Measurements from ENCODE around the gene ZNF354C. TPM values are rescaled to one million over a fixed set of nuclear protein-coding genes. Genes with fewer than 3 reads are reported as not detected.

The ZNF354C gene
- total RNA-seq, 1 donor from 2014 or later: 11.4 TPM

GRCh38 chr5:179131321-179131835 lies 71.2 kb downstream of the ZNF354C start:
- DNase-seq: no peak
- Mint-ChIP-seq H3K27me3 (ENCODE audit: unreplicated experiment) (peaks cover 9% of the 10 kb centered on the region), H3K4me1 (ENCODE audit: low read depth, unreplicated experiment) (peaks cover 2% of the 10 kb centered on the region), H3K36me3 (ENCODE audit: unreplicated experiment) (peaks cover 4% of the 10 kb centered on the region), H3K27ac (ENCODE audit: unreplicated experiment) (no peak overlapping the region), H3K4me3 (ENCODE audit: unreplicated experiment) (no peak overlapping the region), H3K9me3 (ENCODE audit: unreplicated experiment) (peaks cover 9% of the 10 kb centered on the region)
- TF ChIP-seq, protein P1, sequence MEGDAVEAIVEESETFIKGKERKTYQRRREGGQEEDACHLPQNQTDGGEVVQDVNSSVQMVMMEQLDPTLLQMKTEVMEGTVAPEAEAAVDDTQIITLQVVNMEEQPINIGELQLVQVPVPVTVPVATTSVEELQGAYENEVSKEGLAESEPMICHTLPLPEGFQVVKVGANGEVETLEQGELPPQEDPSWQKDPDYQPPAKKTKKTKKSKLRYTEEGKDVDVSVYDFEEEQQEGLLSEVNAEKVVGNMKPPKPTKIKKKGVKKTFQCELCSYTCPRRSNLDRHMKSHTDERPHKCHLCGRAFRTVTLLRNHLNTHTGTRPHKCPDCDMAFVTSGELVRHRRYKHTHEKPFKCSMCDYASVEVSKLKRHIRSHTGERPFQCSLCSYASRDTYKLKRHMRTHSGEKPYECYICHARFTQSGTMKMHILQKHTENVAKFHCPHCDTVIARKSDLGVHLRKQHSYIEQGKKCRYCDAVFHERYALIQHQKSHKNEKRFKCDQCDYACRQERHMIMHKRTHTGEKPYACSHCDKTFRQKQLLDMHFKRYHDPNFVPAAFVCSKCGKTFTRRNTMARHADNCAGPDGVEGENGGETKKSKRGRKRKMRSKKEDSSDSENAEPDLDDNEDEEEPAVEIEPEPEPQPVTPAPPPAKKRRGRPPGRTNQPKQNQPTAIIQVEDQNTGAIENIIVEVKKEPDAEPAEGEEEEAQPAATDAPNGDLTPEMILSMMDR (IDR thresholded peaks at IDR 0.05; ENCODE audit: partially characterized antibody, unreplicated experiment): no peak

GRCh38 chr5:179131886-179132585 lies 71.9 kb downstream of the ZNF354C start:
- H3K4me3 Mint-ChIP-seq (ENCODE audit: unreplicated experiment): no peak overlapping the region
- H3K27me3 Mint-ChIP-seq (ENCODE audit: unreplicated experiment): peaks cover 10% of the 10 kb centered on the region
- peaks cover 4% of the 10 kb centered on the region for H3K36me3 Mint-ChIP-seq (ENCODE audit: unreplicated experiment)
- no peak overlapping the region for H3K27ac Mint-ChIP-seq (ENCODE audit: unreplicated experiment)
- TF ChIP-seq, protein P1 (IDR thresholded peaks at IDR 0.05; ENCODE audit: partially characterized antibody, unreplicated experiment): no peak
- H3K9me3 Mint-ChIP-seq (ENCODE audit: unreplicated experiment): peaks cover 9% of the 10 kb centered on the region
- H3K4me1 Mint-ChIP-seq (ENCODE audit: low read depth, unreplicated experiment): peaks cover 2% of the 10 kb centered on the region
- DNase-seq: no peak

DNA sequence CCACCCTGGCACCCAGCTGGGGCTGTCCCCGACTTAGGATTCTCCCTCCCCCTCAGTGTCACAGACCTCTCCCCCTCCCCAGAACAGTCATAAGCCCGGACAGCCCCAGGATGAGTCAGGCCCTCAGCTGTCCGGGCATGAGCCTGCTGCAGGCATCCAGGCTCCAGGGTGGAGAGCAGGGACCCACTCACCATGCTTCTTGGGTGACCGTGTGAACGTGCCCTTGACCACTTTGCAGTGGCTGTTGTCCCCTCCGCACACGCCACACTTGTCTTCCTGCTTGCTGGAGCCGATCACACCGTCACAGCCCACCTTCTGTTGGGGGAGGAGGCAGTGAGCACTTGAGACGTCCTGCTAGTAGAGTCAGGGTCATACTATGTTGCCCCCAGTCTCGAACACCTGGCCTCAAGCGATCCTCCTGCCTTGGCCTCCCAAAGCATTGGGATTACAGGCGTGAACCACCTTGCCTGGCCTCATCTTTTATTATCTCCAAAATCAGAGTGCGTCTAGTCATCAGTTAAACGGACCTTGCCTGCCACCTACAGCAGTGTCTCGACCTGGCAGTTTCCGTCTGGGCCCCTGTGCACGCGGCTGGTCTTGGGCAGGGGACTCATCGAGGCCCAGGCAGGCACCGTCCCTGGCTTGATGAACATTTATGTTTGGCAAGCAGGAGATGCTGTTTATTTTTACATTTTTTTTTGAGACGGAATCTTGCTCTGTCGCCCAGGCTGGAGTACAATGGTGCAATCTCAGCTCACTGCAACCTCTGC lies 72.6 kb downstream of the ZNF354C start:
- peak; percentile 6 for DNase-seq
- peaks cover 10% of the 10 kb centered on the region for H3K27me3 Mint-ChIP-seq (ENCODE audit: unreplicated experiment)
- no peak overlapping the region for H3K27ac Mint-ChIP-seq (ENCODE audit: unreplicated experiment)
- no peak overlapping the region for H3K4me3 Mint-ChIP-seq (ENCODE audit: unreplicated experiment)
- peaks cover 4% of the 10 kb centered on the region for H3K36me3 Mint-ChIP-seq (ENCODE audit: unreplicated experiment)
- H3K9me3 Mint-ChIP-seq (ENCODE audit: unreplicated experiment): peaks cover 9% of the 10 kb centered on the region
- TF ChIP-seq, protein P1 (IDR thresholded peaks at IDR 0.05; ENCODE audit: partially characterized antibody, unreplicated experiment): no peak
- peaks cover 2% of the 10 kb centered on the region for H3K4me1 Mint-ChIP-seq (ENCODE audit: low read depth, unreplicated experiment)

Other genes starting within 250 kb of the ZNF354C start
- gene ZNF354B, start 200.4 kb upstream of the ZNF354C start, total RNA-seq (ENCODE audit: unreplicated experiment): 18.0 TPM
- 2.2 TPM for gene ZFP2, start 164.5 kb upstream of the ZNF354C start, total RNA-seq (ENCODE audit: unreplicated experiment)
- 9.3 TPM for gene ZNF454, start 119.2 kb upstream of the ZNF354C start, total RNA-seq (ENCODE audit: unreplicated experiment)
- not detected for gene GRM6, start 65.1 kb upstream of the ZNF354C start, total RNA-seq (ENCODE audit: unreplicated experiment)
- 5.7 TPM for gene ZNF879, start 36.6 kb upstream of the ZNF354C start, total RNA-seq (ENCODE audit: unreplicated experiment)